GM12878 (cell line): Measurements from ENCODE around the gene BAX. TPM values are rescaled to one million over a fixed set of nuclear protein-coding genes. Genes with fewer than 3 reads are reported as not detected.
A peak's percentile ranks its signal among the peaks of the same experiment; 100 is the strongest.

Source experiments
- ASH2L ChIP-seq: fragments of 300-600, 200-600 bp; sonication (generic); IDR thresholded peaks from 2 replicates; pipeline ENCODE4 v1.6.1; 2017; ENCODE audit warnings: low read depth, mild to moderate bottlenecking, borderline replicate concordance
- CBX3 ChIP-seq: fragments of 200-600 bp; sonication (generic); IDR thresholded peaks from 2 replicates; pipeline ENCODE4 v1.6.1; 2016; ENCODE audit warnings: low read depth, borderline replicate concordance
- CEBPB ChIP-seq, 2 experiments: fragments of 150-350 bp in 1 of 2; IDR thresholded peaks; 2 replicates each; pipeline ENCODE4 v1.6.1; 2012 to 2014; ENCODE audit warnings: low read depth in 2 of 2, low read length in 2 of 2, borderline replicate concordance in 1 of 2, inconsistent platforms in 1 of 2
- MTA3 ChIP-seq: IDR thresholded peaks from 2 replicates; pipeline ENCODE4 v1.6.1; 2012; ENCODE audit warnings: low read length, inconsistent platforms, borderline replicate concordance
- RFX5 ChIP-seq: IDR thresholded peaks from 2 replicates; pipeline ENCODE4 v1.6.1; 2011; ENCODE audit warnings: low read depth, low read length, improper control_type of control experiment
- SP1 ChIP-seq: IDR thresholded peaks from one replicate; pipeline ENCODE4 v1.6.1; 2011; ENCODE audit warnings: low read depth, low read length
- SUZ12 ChIP-seq: fragments of 200-600 bp; sonication (generic); IDR thresholded peaks from one replicate; pipeline ENCODE4 v1.6.1; 2018; ENCODE audit warnings: antibody characterized with exemption, mild to moderate bottlenecking; ENCODE audit not compliant: unreplicated experiment
- YBX1 ChIP-seq: fragments of 450-650 bp; IDR thresholded peaks from 2 replicates; pipeline ENCODE4 v1.6.1; 2016; ENCODE audit warnings: antibody characterized with exemption
- ZBTB4 ChIP-seq: fragments of 450-650 bp; formaldehyde crosslinking; IDR thresholded peaks from 2 replicates; pipeline ENCODE4 v1.4.0; 2022; ENCODE audit warnings: mild to moderate bottlenecking, moderate library complexity
- polyA plus RNA-seq, 11 experiments: library from polyadenylated mRNA; depleted of rRNA in 4 of 11; unstranded in 6 of 11; stranded (reverse) in 5 of 11; fragments of >200 nt; fragmentation: Nextera tagmentation in 4 of 11; fragmentation: Illumina TruSeq in 1 of 11; extraction: Ambion mirVana in 4 of 11; extraction: Trizol in 1 of 11; gene quantifications; 1 replicate in 1 of 11; 2 replicates in 10 of 11; pipeline versions ENCODE4 v1.2.1 to v1.2.3, GENCODE V29; 2011 to 2016; ENCODE audit warnings: inconsistent platforms in 2 of 11, missing spikeins in 2 of 11, low read depth in 1 of 11
- total RNA-seq, 4 experiments: library from RNA; depleted of rRNA in 3 of 4; stranded (reverse); fragments of >200 nt in 3 of 4; fragmentation: Illumina TruSeq in 1 of 4; extraction: Trizol in 1 of 4; gene quantifications; 2 replicates each; pipeline versions ENCODE4 v1.2.1 to v1.2.3, GENCODE V29; 2013 to 2021
- TF ChIP-seq, protein P1 (sequence below): fragments of 450-650 bp; formaldehyde crosslinking; IDR thresholded peaks from 2 replicates; pipeline ENCODE4 v1.4.0; 2020; ENCODE audit warnings: mild to moderate bottlenecking, moderate library complexity
- TF ChIP-seq, protein P2 (sequence below): IDR thresholded peaks from 2 replicates; pipeline ENCODE4 v1.6.1; 2011; ENCODE audit warnings: low read depth, mild to moderate bottlenecking, low read length, moderate library complexity, borderline replicate concordance; ENCODE audit errors: extremely low read depth
- TF ChIP-seq, protein P3 (sequence below): fragments of 450-650 bp; IDR thresholded peaks from 2 replicates; pipeline ENCODE4 v1.6.1; 2018; ENCODE audit warnings: mild to moderate bottlenecking, low read depth, moderate library complexity; ENCODE audit not compliant: partially characterized antibody
- TF ChIP-seq, protein P4 (sequence below): IDR thresholded peaks from 2 replicates; pipeline ENCODE4 v1.6.1; 2012; ENCODE audit warnings: low read length, inconsistent platforms
- TF ChIP-seq, protein P5 (sequence below): IDR thresholded peaks from 2 replicates; pipeline ENCODE4 v1.6.1; 2012; ENCODE audit warnings: low read depth, low read length, improper control_type of control experiment

BAX gene
- total and polyA plus RNA-seq, 10 of the 15 experiments (the other 5 are each of a cell fraction or from before 2014, with no cell fraction given), result 7.2 to 221 (median 137) TPM

GRCh38 chr19:48965806-48966540 is 11.3 kb downstream of the BAX start (continued):
- TF ChIP-seq, protein P1, sequence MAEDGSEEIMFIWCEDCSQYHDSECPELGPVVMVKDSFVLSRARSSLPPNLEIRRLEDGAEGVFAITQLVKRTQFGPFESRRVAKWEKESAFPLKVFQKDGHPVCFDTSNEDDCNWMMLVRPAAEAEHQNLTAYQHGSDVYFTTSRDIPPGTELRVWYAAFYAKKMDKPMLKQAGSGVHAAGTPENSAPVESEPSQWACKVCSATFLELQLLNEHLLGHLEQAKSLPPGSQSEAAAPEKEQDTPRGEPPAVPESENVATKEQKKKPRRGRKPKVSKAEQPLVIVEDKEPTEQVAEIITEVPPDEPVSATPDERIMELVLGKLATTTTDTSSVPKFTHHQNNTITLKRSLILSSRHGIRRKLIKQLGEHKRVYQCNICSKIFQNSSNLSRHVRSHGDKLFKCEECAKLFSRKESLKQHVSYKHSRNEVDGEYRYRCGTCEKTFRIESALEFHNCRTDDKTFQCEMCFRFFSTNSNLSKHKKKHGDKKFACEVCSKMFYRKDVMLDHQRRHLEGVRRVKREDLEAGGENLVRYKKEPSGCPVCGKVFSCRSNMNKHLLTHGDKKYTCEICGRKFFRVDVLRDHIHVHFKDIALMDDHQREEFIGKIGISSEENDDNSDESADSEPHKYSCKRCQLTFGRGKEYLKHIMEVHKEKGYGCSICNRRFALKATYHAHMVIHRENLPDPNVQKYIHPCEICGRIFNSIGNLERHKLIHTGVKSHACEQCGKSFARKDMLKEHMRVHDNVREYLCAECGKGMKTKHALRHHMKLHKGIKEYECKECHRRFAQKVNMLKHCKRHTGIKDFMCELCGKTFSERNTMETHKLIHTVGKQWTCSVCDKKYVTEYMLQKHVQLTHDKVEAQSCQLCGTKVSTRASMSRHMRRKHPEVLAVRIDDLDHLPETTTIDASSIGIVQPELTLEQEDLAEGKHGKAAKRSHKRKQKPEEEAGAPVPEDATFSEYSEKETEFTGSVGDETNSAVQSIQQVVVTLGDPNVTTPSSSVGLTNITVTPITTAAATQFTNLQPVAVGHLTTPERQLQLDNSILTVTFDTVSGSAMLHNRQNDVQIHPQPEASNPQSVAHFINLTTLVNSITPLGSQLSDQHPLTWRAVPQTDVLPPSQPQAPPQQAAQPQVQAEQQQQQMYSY (CRISPR knock-in tag), result no peak
- no peak for TF ChIP-seq RFX5
- TF ChIP-seq YBX1, result no peak
- no peak for TF ChIP-seq MTA3
- TF ChIP-seq ASH2L, result no peak
- no peak for TF ChIP-seq SUZ12
- TF ChIP-seq, protein P2, sequence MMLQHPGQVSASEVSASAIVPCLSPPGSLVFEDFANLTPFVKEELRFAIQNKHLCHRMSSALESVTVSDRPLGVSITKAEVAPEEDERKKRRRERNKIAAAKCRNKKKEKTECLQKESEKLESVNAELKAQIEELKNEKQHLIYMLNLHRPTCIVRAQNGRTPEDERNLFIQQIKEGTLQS, result peak; percentile 32; the same call in 1 of the 2 replicates
- TF ChIP-seq, protein P3, sequence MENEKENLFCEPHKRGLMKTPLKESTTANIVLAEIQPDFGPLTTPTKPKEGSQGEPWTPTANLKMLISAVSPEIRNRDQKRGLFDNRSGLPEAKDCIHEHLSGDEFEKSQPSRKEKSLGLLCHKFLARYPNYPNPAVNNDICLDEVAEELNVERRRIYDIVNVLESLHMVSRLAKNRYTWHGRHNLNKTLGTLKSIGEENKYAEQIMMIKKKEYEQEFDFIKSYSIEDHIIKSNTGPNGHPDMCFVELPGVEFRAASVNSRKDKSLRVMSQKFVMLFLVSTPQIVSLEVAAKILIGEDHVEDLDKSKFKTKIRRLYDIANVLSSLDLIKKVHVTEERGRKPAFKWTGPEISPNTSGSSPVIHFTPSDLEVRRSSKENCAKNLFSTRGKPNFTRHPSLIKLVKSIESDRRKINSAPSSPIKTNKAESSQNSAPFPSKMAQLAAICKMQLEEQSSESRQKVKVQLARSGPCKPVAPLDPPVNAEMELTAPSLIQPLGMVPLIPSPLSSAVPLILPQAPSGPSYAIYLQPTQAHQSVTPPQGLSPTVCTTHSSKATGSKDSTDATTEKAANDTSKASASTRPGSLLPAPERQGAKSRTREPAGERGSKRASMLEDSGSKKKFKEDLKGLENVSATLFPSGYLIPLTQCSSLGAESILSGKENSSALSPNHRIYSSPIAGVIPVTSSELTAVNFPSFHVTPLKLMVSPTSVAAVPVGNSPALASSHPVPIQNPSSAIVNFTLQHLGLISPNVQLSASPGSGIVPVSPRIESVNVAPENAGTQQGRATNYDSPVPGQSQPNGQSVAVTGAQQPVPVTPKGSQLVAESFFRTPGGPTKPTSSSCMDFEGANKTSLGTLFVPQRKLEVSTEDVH, result no peak
- TF ChIP-seq, protein P4, sequence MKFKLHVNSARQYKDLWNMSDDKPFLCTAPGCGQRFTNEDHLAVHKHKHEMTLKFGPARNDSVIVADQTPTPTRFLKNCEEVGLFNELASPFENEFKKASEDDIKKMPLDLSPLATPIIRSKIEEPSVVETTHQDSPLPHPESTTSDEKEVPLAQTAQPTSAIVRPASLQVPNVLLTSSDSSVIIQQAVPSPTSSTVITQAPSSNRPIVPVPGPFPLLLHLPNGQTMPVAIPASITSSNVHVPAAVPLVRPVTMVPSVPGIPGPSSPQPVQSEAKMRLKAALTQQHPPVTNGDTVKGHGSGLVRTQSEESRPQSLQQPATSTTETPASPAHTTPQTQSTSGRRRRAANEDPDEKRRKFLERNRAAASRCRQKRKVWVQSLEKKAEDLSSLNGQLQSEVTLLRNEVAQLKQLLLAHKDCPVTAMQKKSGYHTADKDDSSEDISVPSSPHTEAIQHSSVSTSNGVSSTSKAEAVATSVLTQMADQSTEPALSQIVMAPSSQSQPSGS, result no peak
- no peak for TF ChIP-seq CEBPB (IDR thresholded peaks at IDR 0.05; ENCODE audit: borderline replicate concordance in 1 of 2, low read depth in 2 of 2, low read length in 2 of 2)
- no peak for TF ChIP-seq ZBTB4
- TF ChIP-seq, protein P5, sequence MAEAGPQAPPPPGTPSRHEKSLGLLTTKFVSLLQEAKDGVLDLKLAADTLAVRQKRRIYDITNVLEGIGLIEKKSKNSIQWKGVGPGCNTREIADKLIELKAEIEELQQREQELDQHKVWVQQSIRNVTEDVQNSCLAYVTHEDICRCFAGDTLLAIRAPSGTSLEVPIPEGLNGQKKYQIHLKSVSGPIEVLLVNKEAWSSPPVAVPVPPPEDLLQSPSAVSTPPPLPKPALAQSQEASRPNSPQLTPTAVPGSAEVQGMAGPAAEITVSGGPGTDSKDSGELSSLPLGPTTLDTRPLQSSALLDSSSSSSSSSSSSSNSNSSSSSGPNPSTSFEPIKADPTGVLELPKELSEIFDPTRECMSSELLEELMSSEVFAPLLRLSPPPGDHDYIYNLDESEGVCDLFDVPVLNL, result no peak
- TF ChIP-seq SP1, result no peak
- no peak for TF ChIP-seq CBX3
